Measurements from ENCODE around the gene MYO7B.

DNA sequence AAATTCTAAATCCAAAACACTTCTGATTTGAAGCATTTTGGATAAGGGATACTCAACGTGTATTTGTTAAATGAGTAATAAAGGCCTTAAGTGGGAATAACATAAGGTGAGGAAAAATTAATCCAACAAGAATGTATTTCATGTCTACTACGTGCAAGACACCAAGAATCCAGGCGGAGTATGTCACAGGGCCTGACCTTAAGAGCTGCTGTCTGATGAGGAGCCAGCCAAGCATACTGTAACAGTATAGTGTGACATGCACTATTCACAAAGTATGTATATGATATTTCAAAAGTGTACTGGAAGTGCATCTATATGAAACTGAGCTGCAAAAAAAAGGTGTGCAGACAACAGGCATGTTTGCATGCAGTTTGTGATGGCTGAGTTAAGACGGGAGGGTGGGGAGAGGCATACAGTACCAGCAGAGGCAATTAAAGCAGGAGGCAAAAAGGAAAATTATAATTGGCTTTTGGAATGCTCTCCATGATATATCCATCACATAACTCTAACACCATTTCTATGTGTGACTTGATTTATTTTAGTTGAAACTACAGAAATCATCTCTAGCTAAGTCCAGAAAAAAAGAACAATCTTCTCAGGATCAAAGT, 27.4 kb upstream of the MYO7B start:
- no peak for TF ChIP-seq ZBTB8A (IDR thresholded peaks at IDR 0.05; ENCODE audit: partially characterized antibody)
- TF ChIP-seq ZNF146 (CRISPR knock-in tag; IDR thresholded peaks at IDR 0.05; ENCODE audit: unreplicated experiment): no peak
- TF ChIP-seq, protein P1, sequence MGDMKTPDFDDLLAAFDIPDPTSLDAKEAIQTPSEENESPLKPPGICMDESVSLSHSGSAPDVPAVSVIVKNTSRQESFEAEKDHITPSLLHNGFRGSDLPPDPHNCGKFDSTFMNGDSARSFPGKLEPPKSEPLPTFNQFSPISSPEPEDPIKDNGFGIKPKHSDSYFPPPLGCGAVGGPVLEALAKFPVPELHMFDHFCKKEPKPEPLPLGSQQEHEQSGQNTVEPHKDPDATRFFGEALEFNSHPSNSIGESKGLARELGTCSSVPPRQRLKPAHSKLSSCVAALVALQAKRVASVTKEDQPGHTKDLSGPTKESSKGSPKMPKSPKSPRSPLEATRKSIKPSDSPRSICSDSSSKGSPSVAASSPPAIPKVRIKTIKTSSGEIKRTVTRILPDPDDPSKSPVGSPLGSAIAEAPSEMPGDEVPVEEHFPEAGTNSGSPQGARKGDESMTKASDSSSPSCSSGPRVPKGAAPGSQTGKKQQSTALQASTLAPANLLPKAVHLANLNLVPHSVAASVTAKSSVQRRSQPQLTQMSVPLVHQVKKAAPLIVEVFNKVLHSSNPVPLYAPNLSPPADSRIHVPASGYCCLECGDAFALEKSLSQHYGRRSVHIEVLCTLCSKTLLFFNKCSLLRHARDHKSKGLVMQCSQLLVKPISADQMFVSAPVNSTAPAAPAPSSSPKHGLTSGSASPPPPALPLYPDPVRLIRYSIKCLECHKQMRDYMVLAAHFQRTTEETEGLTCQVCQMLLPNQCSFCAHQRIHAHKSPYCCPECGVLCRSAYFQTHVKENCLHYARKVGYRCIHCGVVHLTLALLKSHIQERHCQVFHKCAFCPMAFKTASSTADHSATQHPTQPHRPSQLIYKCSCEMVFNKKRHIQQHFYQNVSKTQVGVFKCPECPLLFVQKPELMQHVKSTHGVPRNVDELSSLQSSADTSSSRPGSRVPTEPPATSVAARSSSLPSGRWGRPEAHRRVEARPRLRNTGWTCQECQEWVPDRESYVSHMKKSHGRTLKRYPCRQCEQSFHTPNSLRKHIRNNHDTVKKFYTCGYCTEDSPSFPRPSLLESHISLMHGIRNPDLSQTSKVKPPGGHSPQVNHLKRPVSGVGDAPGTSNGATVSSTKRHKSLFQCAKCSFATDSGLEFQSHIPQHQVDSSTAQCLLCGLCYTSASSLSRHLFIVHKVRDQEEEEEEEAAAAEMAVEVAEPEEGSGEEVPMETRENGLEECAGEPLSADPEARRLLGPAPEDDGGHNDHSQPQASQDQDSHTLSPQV (IDR thresholded peaks at IDR 0.05): no peak
- TF ChIP-seq JUN (IDR thresholded peaks at IDR 0.05; ENCODE audit: borderline replicate concordance, low read depth, low read length): no peak
- no peak for TF ChIP-seq JUN (CRISPR knock-in tag; IDR thresholded peaks at IDR 0.05; ENCODE audit: borderline replicate concordance)
- no peak for TF ChIP-seq EP300 (IDR thresholded peaks at IDR 0.05; ENCODE audit: low read length)
- no peak for TF ChIP-seq NBN (IDR thresholded peaks at IDR 0.05; ENCODE audit: low read depth)
- TF ChIP-seq, protein P2, sequence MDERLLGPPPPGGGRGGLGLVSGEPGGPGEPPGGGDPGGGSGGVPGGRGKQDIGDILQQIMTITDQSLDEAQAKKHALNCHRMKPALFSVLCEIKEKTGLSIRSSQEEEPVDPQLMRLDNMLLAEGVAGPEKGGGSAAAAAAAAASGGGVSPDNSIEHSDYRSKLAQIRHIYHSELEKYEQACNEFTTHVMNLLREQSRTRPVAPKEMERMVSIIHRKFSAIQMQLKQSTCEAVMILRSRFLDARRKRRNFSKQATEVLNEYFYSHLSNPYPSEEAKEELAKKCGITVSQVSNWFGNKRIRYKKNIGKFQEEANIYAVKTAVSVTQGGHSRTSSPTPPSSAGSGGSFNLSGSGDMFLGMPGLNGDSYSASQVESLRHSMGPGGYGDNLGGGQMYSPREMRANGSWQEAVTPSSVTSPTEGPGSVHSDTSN (CRISPR knock-in tag; IDR thresholded peaks at IDR 0.05; ENCODE audit: low read depth): no peak
- TF ChIP-seq, protein P2 (tag; conservative IDR thresholded peaks at IDR 0.05; ENCODE audit: low read depth): no peak
- TF ChIP-seq ZNF780A (CRISPR knock-in tag; IDR thresholded peaks at IDR 0.05): no peak
- no peak for TF ChIP-seq RBM14 (IDR thresholded peaks at IDR 0.05; ENCODE audit: borderline replicate concordance, insufficient read depth, low read depth, low read length)

Measured in K562 (cell line).